Epithelial cell of proximal tubule (primary cell): Measurements from ENCODE around the gene COIL. TPM values are rescaled to one million over a fixed set of nuclear protein-coding genes. Genes with fewer than 3 reads are reported as not detected.

ENCODE experiments used
- DNase-seq: peaks from one replicate; pipeline ENCODE4 v3.0.0-alpha.2; 2011; ENCODE audit warnings: low read depth
- H3K4me3 ChIP-seq: 2 replicates; pipeline ENCODE4 v1.5.1; 2011; ENCODE audit warnings: low read depth, mild to moderate bottlenecking, low read length
- total RNA-seq: library from RNA; depleted of rRNA; stranded (reverse); fragments of >200 nt; gene quantifications from 2 replicates; pipeline ENCODE4 v1.2.3, GENCODE V29; 2015
- TF ChIP-seq, protein P1 (sequence below): conservative IDR thresholded peaks from 2 replicates; pipeline ENCODE4 v1.5.1; 2012; ENCODE audit warnings: low read depth, mild to moderate bottlenecking, low read length

The COIL gene
- total RNA-seq, 1 donor from 2014 or later, result 19.7 TPM

DNA sequence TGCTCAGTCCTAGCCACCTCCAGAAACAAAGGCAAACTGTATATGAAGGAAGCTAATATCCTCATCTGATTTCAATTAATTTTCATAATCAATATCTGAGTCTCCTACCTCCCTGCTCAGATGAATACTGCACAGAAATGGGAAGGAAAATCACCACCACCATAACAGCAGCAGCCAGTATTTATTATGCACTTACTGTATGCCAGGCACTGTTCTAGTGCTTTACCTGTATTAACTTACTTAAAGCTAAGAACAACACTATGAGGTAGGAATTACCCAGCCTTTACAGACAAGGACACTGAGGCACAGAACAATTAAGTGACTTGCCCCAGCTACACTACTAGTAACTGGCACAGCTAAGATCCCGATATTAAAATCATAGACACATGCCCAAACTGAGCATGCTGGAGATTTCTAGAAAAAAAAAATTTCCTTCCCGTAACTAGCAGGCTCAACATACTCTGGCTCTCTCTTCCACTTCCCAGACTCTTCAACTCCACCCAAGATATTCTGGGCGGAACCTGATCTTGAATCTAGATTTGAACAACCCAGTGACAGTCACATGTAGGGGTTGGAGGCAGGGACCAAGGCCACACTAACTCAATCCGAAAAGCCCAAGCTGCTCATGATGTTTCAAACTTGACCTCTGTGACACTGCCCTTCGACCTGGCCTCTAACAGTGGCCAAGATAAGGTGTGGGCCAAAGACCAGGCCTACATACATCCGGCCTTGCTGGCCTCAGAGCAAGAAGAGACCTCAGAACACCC is 50.9 kb downstream of the COIL start:
- DNase-seq, result no peak
- TF ChIP-seq, protein P1, sequence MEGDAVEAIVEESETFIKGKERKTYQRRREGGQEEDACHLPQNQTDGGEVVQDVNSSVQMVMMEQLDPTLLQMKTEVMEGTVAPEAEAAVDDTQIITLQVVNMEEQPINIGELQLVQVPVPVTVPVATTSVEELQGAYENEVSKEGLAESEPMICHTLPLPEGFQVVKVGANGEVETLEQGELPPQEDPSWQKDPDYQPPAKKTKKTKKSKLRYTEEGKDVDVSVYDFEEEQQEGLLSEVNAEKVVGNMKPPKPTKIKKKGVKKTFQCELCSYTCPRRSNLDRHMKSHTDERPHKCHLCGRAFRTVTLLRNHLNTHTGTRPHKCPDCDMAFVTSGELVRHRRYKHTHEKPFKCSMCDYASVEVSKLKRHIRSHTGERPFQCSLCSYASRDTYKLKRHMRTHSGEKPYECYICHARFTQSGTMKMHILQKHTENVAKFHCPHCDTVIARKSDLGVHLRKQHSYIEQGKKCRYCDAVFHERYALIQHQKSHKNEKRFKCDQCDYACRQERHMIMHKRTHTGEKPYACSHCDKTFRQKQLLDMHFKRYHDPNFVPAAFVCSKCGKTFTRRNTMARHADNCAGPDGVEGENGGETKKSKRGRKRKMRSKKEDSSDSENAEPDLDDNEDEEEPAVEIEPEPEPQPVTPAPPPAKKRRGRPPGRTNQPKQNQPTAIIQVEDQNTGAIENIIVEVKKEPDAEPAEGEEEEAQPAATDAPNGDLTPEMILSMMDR, result no peak
- H3K4me3 ChIP-seq, result no peak overlapping the region

- TF ChIP-seq, protein P1, result no peak
- H3K4me3 ChIP-seq, result no peak overlapping the region
- no peak for DNase-seq
These were observed 52.8 kb downstream of the COIL start for GRCh38 chr17:56908001-56908542.

GRCh38 chr17:56903560-56903959 is 57.3 kb downstream of the COIL start:
- H3K4me3 ChIP-seq, result no peak overlapping the region
- TF ChIP-seq, protein P1, result no peak
- no peak for DNase-seq

DNA sequence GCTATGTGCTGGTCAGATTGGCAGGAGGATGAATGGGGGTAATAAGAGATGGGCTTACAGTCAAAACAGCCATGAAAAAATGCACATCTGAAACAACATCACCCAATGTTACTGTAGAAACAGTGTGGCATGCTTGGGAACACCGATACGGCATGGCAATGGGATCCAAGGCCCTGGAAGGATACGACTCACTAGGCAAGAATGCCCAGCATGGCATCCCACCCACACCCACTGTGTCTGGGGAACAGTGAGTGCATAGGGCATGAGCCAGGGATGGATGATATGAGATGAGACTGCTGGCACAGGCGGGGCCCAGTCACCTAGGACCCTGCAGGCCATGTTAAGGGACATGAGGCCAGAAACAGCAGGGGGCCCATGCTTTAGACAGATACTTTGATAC is 58.5 kb downstream of the COIL start:
- TF ChIP-seq, protein P1, result no peak
- peak; percentile 65 for DNase-seq

GRCh38 chr17:56899403-56899802 is 61.4 kb downstream of the COIL start:
- H3K4me3 ChIP-seq, result no peak overlapping the region
- DNase-seq, result no peak
- TF ChIP-seq, protein P1, result no peak

More for the DNA sequence above, 58.5 kb downstream of the COIL start:
- H3K4me3 ChIP-seq, result no peak overlapping the region

DNA sequence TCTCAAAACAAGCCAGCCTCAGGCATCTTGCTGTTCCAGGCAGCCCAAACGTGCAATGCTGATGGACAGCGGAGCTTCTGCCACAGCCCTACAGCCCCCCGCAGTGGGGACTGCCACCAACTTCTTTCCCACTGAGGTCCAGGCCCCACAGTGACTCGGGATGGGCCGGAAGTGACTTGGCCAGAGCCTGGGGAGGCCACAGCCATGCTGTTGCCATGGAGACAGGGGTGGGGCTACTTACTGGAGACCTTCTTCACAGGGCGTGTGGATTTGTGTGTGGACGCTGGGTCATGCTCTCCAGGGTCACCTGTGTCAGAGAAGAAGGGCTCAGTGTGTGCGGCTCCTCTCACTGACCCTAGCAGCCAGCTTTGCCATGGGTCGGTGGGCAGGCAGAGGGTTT is 62.0 kb downstream of the COIL start:
- TF ChIP-seq, protein P1, result no peak
- no peak overlapping the region for H3K4me3 ChIP-seq
- DNase-seq, result no peak
